Neural progenitor cell (in vitro differentiated cells): ENCODE measurements around the gene SMPDL3A. TPM values are rescaled to one million over a fixed set of nuclear protein-coding genes. Genes with fewer than 3 reads are reported as not detected.
A peak's percentile ranks its signal among the peaks of the same experiment; 100 is the strongest.

Experiments
- DNase-seq: peaks from one replicate; pipeline ENCODE4 v3.0.0-alpha.2; 2016; ENCODE audit warnings: low spot score
- H2AFZ ChIP-seq: fragments of 200-600 bp; sonication (generic); replicated peaks from 2 replicates; pipeline ENCODE4 v1.6.1; 2016; ENCODE audit warnings: antibody characterized with exemption
- H3F3A ChIP-seq: fragments of 200-600 bp; sonication (generic); 2 replicates; pipeline ENCODE4 v1.6.1; 2016; ENCODE audit warnings: antibody characterized with exemption, low read depth
- H3K27ac ChIP-seq: fragments of 200-600 bp; sonication (generic); 2 replicates; pipeline ENCODE4 v1.5.1; 2016; ENCODE audit warnings: mild to moderate bottlenecking
- H3K27me3 ChIP-seq: fragments of 200-600 bp; sonication (generic); 2 replicates; pipeline ENCODE4 v1.6.1; 2016; ENCODE audit warnings: mild to moderate bottlenecking, moderate library complexity
- H3K36me3 ChIP-seq: fragments of 200-600 bp; sonication (generic); 2 replicates; pipeline ENCODE4 v1.5.1; 2016
- H3K4me1 ChIP-seq: fragments of 200-600 bp; sonication (generic); 2 replicates; pipeline ENCODE4 v1.6.1; 2016; ENCODE audit warnings: mixed run types
- H3K4me2 ChIP-seq: fragments of 200-600 bp; sonication (generic); 2 replicates; pipeline ENCODE4 v1.6.1; 2016
- H3K4me3 ChIP-seq: fragments of 200-600 bp; sonication (generic); 2 replicates; pipeline ENCODE4 v1.5.1; 2016
- H3K79me2 ChIP-seq: fragments of 200-600 bp; sonication (generic); 2 replicates; pipeline ENCODE4 v1.6.1; 2016; ENCODE audit warnings: low read depth
- H3K9ac ChIP-seq: fragments of 200-600 bp; sonication (generic); 2 replicates; pipeline ENCODE4 v1.6.1; 2016
- H3K9me3 ChIP-seq: fragments of 200-600 bp; sonication (generic); 2 replicates; pipeline ENCODE4 v1.5.1; 2016; ENCODE audit warnings: low read depth
- H4K20me1 ChIP-seq: fragments of 200-600 bp; sonication (generic); 2 replicates; pipeline ENCODE4 v1.6.1; 2016; ENCODE audit warnings: low read depth
- H3K27ac Mint-ChIP-seq: 3 replicates; pipeline ENCODE4 v1.8.0; 2021; ENCODE audit warnings: mixed read lengths
- H3K27me3 Mint-ChIP-seq: 2 replicates; pipeline ENCODE4 v1.8.0; 2022; ENCODE audit warnings: low read depth, mild to moderate bottlenecking, inconsistent platforms, moderate library complexity, mixed read lengths; ENCODE audit not compliant: insufficient read depth
- H3K36me3 Mint-ChIP-seq: 3 replicates; pipeline ENCODE4 v1.8.0; 2021; ENCODE audit warnings: mixed read lengths
- H3K4me1 Mint-ChIP-seq: 3 replicates; pipeline ENCODE4 v1.8.0; 2021; ENCODE audit warnings: mixed read lengths
- H3K4me3 Mint-ChIP-seq: 3 replicates; pipeline ENCODE4 v1.8.0; 2021; ENCODE audit warnings: mild to moderate bottlenecking, moderate library complexity, mixed read lengths
- H3K9me3 Mint-ChIP-seq: 3 replicates; pipeline ENCODE4 v1.8.0; 2020; ENCODE audit warnings: mixed read lengths
- EZH2 ChIP-seq: fragments of 200-600 bp; sonication (generic); IDR thresholded peaks from 2 replicates; pipeline ENCODE4 v1.6.1; 2017; ENCODE audit warnings: antibody characterized with exemption, mild to moderate bottlenecking, moderate library complexity
- EZH2phosphoT487 ChIP-seq: fragments of 200-600 bp; sonication (generic); IDR thresholded peaks from 2 replicates; pipeline ENCODE4 v1.6.1; 2017; ENCODE audit warnings: antibody characterized with exemption
- total RNA-seq: library from RNA; depleted of rRNA; stranded (reverse); fragments of >200 nt; gene quantifications from 2 replicates; pipeline ENCODE4 v1.2.3, GENCODE V29; 2015; ENCODE audit warnings: low replicate concordance
- TF ChIP-seq, protein P1 (sequence below): fragments of 200-600 bp; sonication (generic); IDR thresholded peaks from 2 replicates; pipeline ENCODE4 v1.5.1; 2017; ENCODE audit warnings: antibody characterized with exemption, mild to moderate bottlenecking

The SMPDL3A gene
- total RNA-seq, 1 donor from 2014 or later: 2.0 TPM

DNA sequence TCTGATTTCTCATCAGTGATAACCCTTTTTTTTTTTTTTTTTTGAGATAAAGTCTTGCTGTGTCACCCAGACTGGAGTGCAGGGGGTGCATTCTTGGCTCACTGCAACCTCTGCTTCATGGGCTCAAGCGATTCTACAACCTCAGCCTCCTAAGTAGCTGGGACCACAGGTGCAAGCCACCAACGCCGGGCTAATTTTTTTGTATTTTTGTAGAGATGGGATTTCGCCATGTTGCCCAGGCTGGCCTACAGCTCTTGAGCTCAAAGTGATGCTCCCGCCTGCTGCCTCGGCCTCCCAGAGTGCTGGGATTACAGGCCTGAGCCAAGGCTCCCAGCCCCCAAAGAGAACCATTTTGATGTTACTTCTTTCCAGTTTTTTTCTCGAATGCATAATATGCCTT lies 7.3 kb upstream of the SMPDL3A start:
- TF ChIP-seq, protein P1, sequence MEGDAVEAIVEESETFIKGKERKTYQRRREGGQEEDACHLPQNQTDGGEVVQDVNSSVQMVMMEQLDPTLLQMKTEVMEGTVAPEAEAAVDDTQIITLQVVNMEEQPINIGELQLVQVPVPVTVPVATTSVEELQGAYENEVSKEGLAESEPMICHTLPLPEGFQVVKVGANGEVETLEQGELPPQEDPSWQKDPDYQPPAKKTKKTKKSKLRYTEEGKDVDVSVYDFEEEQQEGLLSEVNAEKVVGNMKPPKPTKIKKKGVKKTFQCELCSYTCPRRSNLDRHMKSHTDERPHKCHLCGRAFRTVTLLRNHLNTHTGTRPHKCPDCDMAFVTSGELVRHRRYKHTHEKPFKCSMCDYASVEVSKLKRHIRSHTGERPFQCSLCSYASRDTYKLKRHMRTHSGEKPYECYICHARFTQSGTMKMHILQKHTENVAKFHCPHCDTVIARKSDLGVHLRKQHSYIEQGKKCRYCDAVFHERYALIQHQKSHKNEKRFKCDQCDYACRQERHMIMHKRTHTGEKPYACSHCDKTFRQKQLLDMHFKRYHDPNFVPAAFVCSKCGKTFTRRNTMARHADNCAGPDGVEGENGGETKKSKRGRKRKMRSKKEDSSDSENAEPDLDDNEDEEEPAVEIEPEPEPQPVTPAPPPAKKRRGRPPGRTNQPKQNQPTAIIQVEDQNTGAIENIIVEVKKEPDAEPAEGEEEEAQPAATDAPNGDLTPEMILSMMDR: no peak
- TF ChIP-seq EZH2phosphoT487: no peak
- no peak for TF ChIP-seq EZH2
- H3K4me1 Mint-ChIP-seq: peaks cover 49% of the 10 kb centered on the region
- H3K27me3 Mint-ChIP-seq: peaks cover 7% of the 10 kb centered on the region

DNA sequence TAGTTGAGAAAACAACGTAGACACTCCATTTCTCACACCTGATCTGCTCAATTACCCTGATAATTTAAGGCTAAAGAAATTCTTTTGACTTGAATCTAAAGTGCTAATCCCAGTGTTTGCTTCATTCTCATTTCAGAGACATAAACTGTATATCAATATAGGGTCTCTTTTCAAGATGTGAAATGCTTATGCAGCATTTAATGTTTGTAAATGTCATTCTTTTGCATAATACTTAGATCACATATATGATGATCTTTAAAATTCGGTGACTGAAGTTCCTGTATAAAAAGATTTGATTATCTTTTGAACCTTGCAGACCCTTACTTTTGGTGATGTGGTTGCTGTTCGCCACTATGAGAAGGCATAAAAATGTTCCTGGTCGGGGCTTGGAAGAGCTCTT lies 5.7 kb upstream of the SMPDL3A start:
- H3K9me3 Mint-ChIP-seq: no peaks in the 10 kb centered on the region
- H3K4me1 Mint-ChIP-seq: peaks cover 52% of the 10 kb centered on the region
- no peaks in the 10 kb centered on the region for H4K20me1 ChIP-seq

More for the DNA sequence above, 7.3 kb upstream of the SMPDL3A start:
- Histone ChIP-seq H3K4me2 (peak overlapping the region; percentile 23), H3F3A (peaks cover 34% of the 10 kb centered on the region), H3K4me1 (peaks cover 37% of the 10 kb centered on the region), H3K9ac (no peak overlapping the region), H3K9me3 (no peaks in the 10 kb centered on the region), H3K4me3 (no peak overlapping the region), H3K27me3 (peaks cover 10% of the 10 kb centered on the region), H2AFZ (no peak overlapping the region), H3K79me2 (no peaks in the 10 kb centered on the region), H4K20me1 (no peaks in the 10 kb centered on the region), H3K27ac (no peak overlapping the region), H3K36me3 (no peaks in the 10 kb centered on the region)
- Mint-ChIP-seq H3K9me3 (no peaks in the 10 kb centered on the region), H3K4me3 (no peak overlapping the region), H3K27ac (no peak overlapping the region), H3K36me3 (no peaks in the 10 kb centered on the region)
- no peak for DNase-seq

GRCh38 chr6:122785891-122786290 lies 3.2 kb upstream of the SMPDL3A start:
- DNase-seq: no peak
- Histone ChIP-seq H3K27me3 (peaks cover 44% of the 10 kb centered on the region), H3K9me3 (no peaks in the 10 kb centered on the region), H3K9ac (no peak overlapping the region), H3K36me3 (no peaks in the 10 kb centered on the region), H3K4me3 (no peak overlapping the region), H3K27ac (no peak overlapping the region), H2AFZ (no peak overlapping the region), H4K20me1 (no peaks in the 10 kb centered on the region), H3K79me2 (no peaks in the 10 kb centered on the region), H3F3A (peaks cover 32% of the 10 kb centered on the region), H3K4me2 (no peak overlapping the region), H3K4me1 (peaks cover 26% of the 10 kb centered on the region)
- peaks cover 44% of the 10 kb centered on the region for H3K4me1 Mint-ChIP-seq
- H3K9me3 Mint-ChIP-seq: no peaks in the 10 kb centered on the region
- no peak overlapping the region for H3K27ac Mint-ChIP-seq
- H3K27me3 Mint-ChIP-seq: peaks cover 4% of the 10 kb centered on the region
- H3K4me3 Mint-ChIP-seq: no peak overlapping the region
- no peak for TF ChIP-seq EZH2phosphoT487
- no peaks in the 10 kb centered on the region for H3K36me3 Mint-ChIP-seq

More for the DNA sequence above, 5.7 kb upstream of the SMPDL3A start:
- peaks cover 37% of the 10 kb centered on the region for H3K4me1 ChIP-seq
- H3F3A ChIP-seq: peaks cover 32% of the 10 kb centered on the region
- Mint-ChIP-seq H3K27me3 (peaks cover 4% of the 10 kb centered on the region), H3K27ac (no peak overlapping the region), H3K4me3 (no peak overlapping the region), H3K36me3 (no peaks in the 10 kb centered on the region)
- H2AFZ ChIP-seq: no peak overlapping the region
- H3K4me3 ChIP-seq: no peak overlapping the region
- no peaks in the 10 kb centered on the region for H3K79me2 ChIP-seq
- H3K9ac ChIP-seq: no peak overlapping the region
- no peaks in the 10 kb centered on the region for H3K9me3 ChIP-seq
- H3K36me3 ChIP-seq: no peaks in the 10 kb centered on the region
- H3K4me2 ChIP-seq: no peak overlapping the region
- H3K27ac ChIP-seq: no peak overlapping the region
- peaks cover 27% of the 10 kb centered on the region for H3K27me3 ChIP-seq
- TF ChIP-seq, protein P1: no peak
- TF ChIP-seq EZH2phosphoT487 (no peak), EZH2 (no peak)
- DNase-seq: no peak

DNA sequence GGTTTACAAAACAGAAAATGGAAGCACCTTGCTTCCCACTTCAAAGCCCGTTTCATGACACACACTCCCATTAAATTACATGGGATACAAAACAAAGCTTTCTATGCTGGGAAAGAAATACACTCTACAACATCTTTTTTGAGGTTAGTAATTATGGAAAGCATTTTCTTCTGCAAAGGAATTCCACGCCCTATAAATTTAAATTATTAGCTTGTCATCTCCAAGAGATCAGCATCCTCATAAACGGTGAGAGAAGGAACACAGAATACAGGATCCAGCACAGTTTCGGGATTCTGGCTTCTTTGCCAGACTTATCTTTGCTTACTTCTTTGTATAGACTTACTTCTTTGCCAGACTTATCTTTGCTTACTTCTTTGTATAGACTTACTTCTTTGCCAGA lies 1.3 kb upstream of the SMPDL3A start:
- no peaks in the 10 kb centered on the region for H3K36me3 Mint-ChIP-seq
- H3K27ac ChIP-seq: no peak overlapping the region
- no peaks in the 10 kb centered on the region for H3K9me3 ChIP-seq
- H3K4me1 ChIP-seq: peaks cover 17% of the 10 kb centered on the region
- no peak overlapping the region for H3K9ac ChIP-seq
- peaks cover 37% of the 10 kb centered on the region for H3K4me1 Mint-ChIP-seq
- H2AFZ ChIP-seq: no peak overlapping the region
- peak overlapping the region; percentile 64 for H3K4me3 Mint-ChIP-seq
- no peaks in the 10 kb centered on the region for H3K9me3 Mint-ChIP-seq
- H3K36me3 ChIP-seq: no peaks in the 10 kb centered on the region
- no peak for TF ChIP-seq EZH2phosphoT487
- TF ChIP-seq EZH2: no peak
- TF ChIP-seq, protein P1: no peak
- H3F3A ChIP-seq: peaks cover 33% of the 10 kb centered on the region
- H3K79me2 ChIP-seq: no peaks in the 10 kb centered on the region
- DNase-seq: no peak
- no peak overlapping the region for H3K4me3 ChIP-seq
- no peak overlapping the region for H3K4me2 ChIP-seq
- H3K27ac Mint-ChIP-seq: no peak overlapping the region
- no peaks in the 10 kb centered on the region for H4K20me1 ChIP-seq
- H3K27me3 ChIP-seq: peaks cover 50% of the 10 kb centered on the region
- H3K27me3 Mint-ChIP-seq: peaks cover 6% of the 10 kb centered on the region
